ENCODE data around the gene DMAP1.

Gene DMAP1

Small RNA genes lying within 50 kb of the gene (small RNA-seq; reads per million reads assigned to genes)
- gene AL035417.1 = 0 reads per million in 2 experiments

Measured in SK-N-DZ (cell line).